ENCODE results near the gene DTNBP1.

Gene DTNBP1

GRCh38 chr6:15519681-15520080 is 143.1 kb downstream of the DTNBP1 start:
- no peak for DNase-seq (ENCODE audit: low read depth)
- no peak overlapping the region for H3K4me3 ChIP-seq (ENCODE audit: low read length)
- TF ChIP-seq CTCF (conservative IDR thresholded peaks at IDR 0.05; ENCODE audit: low read depth, low read length): no peak

GRCh38 chr6:15518878-15519277 is 143.9 kb downstream of the DTNBP1 start:
- no peak for TF ChIP-seq CTCF (conservative IDR thresholded peaks at IDR 0.05; ENCODE audit: low read depth, low read length)
- DNase-seq (ENCODE audit: low read depth): no peak
- H3K4me3 ChIP-seq (ENCODE audit: low read length): no peak overlapping the region

- no peak overlapping the region for H3K4me3 ChIP-seq (ENCODE audit: low read length)
- TF ChIP-seq CTCF (conservative IDR thresholded peaks at IDR 0.05; ENCODE audit: low read depth, low read length): no peak
- DNase-seq (ENCODE audit: low read depth): no peak
These were observed 144.8 kb downstream of the DTNBP1 start for GRCh38 chr6:15518057-15518456.

- no peak for TF ChIP-seq CTCF (conservative IDR thresholded peaks at IDR 0.05; ENCODE audit: low read depth, low read length)
- H3K4me3 ChIP-seq (ENCODE audit: low read length): no peak overlapping the region
- DNase-seq (ENCODE audit: low read depth): no peak
These were observed 145.2 kb downstream of the DTNBP1 start for GRCh38 chr6:15517600-15517999.

- DNase-seq (ENCODE audit: low read depth): no peak
- TF ChIP-seq CTCF (conservative IDR thresholded peaks at IDR 0.05; ENCODE audit: low read depth, low read length): no peak
- no peak overlapping the region for H3K4me3 ChIP-seq (ENCODE audit: low read length)
These were observed 145.8 kb downstream of the DTNBP1 start for GRCh38 chr6:15516923-15517560.

GRCh38 chr6:15516378-15516777 is 146.4 kb downstream of the DTNBP1 start:
- H3K4me3 ChIP-seq (ENCODE audit: low read length): no peak overlapping the region
- TF ChIP-seq CTCF (conservative IDR thresholded peaks at IDR 0.05; ENCODE audit: low read depth, low read length): no peak
- DNase-seq (ENCODE audit: low read depth): no peak

GRCh38 chr6:15515660-15516375 is 147.0 kb downstream of the DTNBP1 start:
- TF ChIP-seq CTCF (conservative IDR thresholded peaks at IDR 0.05; ENCODE audit: low read depth, low read length): no peak
- DNase-seq (ENCODE audit: low read depth): no peak
- no peak overlapping the region for H3K4me3 ChIP-seq (ENCODE audit: low read length)

Data from retinal pigment epithelial cell (primary cell).